Right lobe of liver (tissue), 4 donors: ENCODE results near the gene CENPX.

ENCODE experiments used
- POLR2A ChIP-seq: fragments of 450-650 bp; IDR thresholded peaks from one replicate; pipeline ENCODE4 v1.6.1; 2017; ENCODE audit warnings: antibody characterized with exemption, mild to moderate bottlenecking
- TF ChIP-seq, protein P1 (sequence below), 4 donors: fragments of 200-600 bp in 3 of 4; fragments of 450-650 bp in 1 of 4; IDR thresholded peaks; one replicate each; pipeline versions ENCODE4 v1.5.1 to v1.8.0; 2016 to 2022; ENCODE audit warnings: antibody characterized with exemption in 4 of 4, mild to moderate bottlenecking in 2 of 4
- donor health status: DM: no; HTN: no; CAD: no.
- donor health status: DM: no; HTN: no; CAD: no.
- donor health status: DM: no; HTN: yes; CAD: no.

GRCh38 chr17:82023447-82024241 is 966 bp upstream of the CENPX start:
- TF ChIP-seq POLR2A: no peak
- TF ChIP-seq, protein P1, sequence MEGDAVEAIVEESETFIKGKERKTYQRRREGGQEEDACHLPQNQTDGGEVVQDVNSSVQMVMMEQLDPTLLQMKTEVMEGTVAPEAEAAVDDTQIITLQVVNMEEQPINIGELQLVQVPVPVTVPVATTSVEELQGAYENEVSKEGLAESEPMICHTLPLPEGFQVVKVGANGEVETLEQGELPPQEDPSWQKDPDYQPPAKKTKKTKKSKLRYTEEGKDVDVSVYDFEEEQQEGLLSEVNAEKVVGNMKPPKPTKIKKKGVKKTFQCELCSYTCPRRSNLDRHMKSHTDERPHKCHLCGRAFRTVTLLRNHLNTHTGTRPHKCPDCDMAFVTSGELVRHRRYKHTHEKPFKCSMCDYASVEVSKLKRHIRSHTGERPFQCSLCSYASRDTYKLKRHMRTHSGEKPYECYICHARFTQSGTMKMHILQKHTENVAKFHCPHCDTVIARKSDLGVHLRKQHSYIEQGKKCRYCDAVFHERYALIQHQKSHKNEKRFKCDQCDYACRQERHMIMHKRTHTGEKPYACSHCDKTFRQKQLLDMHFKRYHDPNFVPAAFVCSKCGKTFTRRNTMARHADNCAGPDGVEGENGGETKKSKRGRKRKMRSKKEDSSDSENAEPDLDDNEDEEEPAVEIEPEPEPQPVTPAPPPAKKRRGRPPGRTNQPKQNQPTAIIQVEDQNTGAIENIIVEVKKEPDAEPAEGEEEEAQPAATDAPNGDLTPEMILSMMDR (IDR thresholded peaks at IDR 0.05): no peak
